Colon (tissue), 2 donors: ENCODE data around the gene NF2.

Experiments
- FAIRE-seq: peaks from 2 replicates; lab custom pipeline; 2012; peaks lifted over from hg19 to GRCh38; lab: Jason Lieb, UNC
- donor health status: control.
- donor health status: control.

NF2 gene

GRCh38 chr22:29668673-29669072 lies 65.2 kb downstream of the NF2 start:
- no peak for FAIRE-seq

GRCh38 chr22:29670626-29671025 lies 67.2 kb downstream of the NF2 start:
- no peak for FAIRE-seq

GRCh38 chr22:29673361-29674066 lies 70.1 kb downstream of the NF2 start:
- no peak for FAIRE-seq

GRCh38 chr22:29674121-29674520 lies 70.7 kb downstream of the NF2 start:
- FAIRE-seq = no peak

GRCh38 chr22:29679316-29679715 lies 75.9 kb downstream of the NF2 start:
- no peak for FAIRE-seq

- no peak for FAIRE-seq
Measured at GRCh38 chr22:29683536-29683935, 80.1 kb downstream of the NF2 start.

- no peak for FAIRE-seq
Measured at GRCh38 chr22:29684244-29684643, 80.8 kb downstream of the NF2 start.

GRCh38 chr22:29689206-29689879 lies 85.9 kb downstream of the NF2 start:
- FAIRE-seq = no peak

GRCh38 chr22:29689880-29690213 lies 86.4 kb downstream of the NF2 start:
- no peak for FAIRE-seq

GRCh38 chr22:29690476-29690875 lies 87.0 kb downstream of the NF2 start:
- FAIRE-seq = no peak

GRCh38 chr22:29691636-29692326 lies 88.3 kb downstream of the NF2 start:
- FAIRE-seq = no peak

GRCh38 chr22:29692327-29692640 lies 88.9 kb downstream of the NF2 start:
- FAIRE-seq = no peak

- FAIRE-seq = no peak
Measured at GRCh38 chr22:29693161-29693560, 89.7 kb downstream of the NF2 start.

GRCh38 chr22:29693671-29694070 lies 90.2 kb downstream of the NF2 start:
- no peak for FAIRE-seq

GRCh38 chr22:29695129-29695926 lies 91.9 kb downstream of the NF2 start:
- FAIRE-seq = no peak

- no peak for FAIRE-seq
Measured at GRCh38 chr22:29697853-29698598, 94.6 kb downstream of the NF2 start.

GRCh38 chr22:29700206-29700899 lies 96.9 kb downstream of the NF2 start:
- no peak for FAIRE-seq

- FAIRE-seq = no peak
Measured at GRCh38 chr22:29700900-29701154, 97.4 kb downstream of the NF2 start.

- no peak for FAIRE-seq
Measured at GRCh38 chr22:29701155-29701999, 97.9 kb downstream of the NF2 start.

- no peak for FAIRE-seq
Measured at GRCh38 chr22:29702000-29702930, 98.8 kb downstream of the NF2 start.
